Activated CD4-positive, alpha-beta T cell treated with anti-CD3 and anti-CD28 coated beads for 36 hours (primary cell): ENCODE results near the gene SYNDIG1. TPM values are rescaled to one million over a fixed set of nuclear protein-coding genes. Genes with fewer than 3 reads are reported as not detected.

Experiments used
- ATAC-seq: fragments of 200-7000 bp; cut with Tn5 transposase; one replicate; pipeline ENCODE4 v1.10.0; 2021; ENCODE audit warnings: mild to moderate bottlenecking, moderate library complexity
- CTCF ChIA-PET: fragments of 350-600 bp; sonication (Branson Sonifier 250); formaldehyde crosslinking; loops from one replicate; lab custom pipeline; 2021; ENCODE audit warnings: antibody characterized with exemption; lab: Charles Lee
- POLR2A ChIA-PET: fragments of 350-600 bp; sonication (Branson Sonifier 250); formaldehyde crosslinking; loops from one replicate; lab custom pipeline; 2021; ENCODE audit warnings: antibody characterized with exemption, inconsistent platforms; lab: Charles Lee
- DNase-seq: peaks from one replicate; pipeline ENCODE4 v3.0.0-alpha.2; 2020
- H3K27ac Mint-ChIP-seq: one replicate; pipeline ENCODE4 v1.8.0; 2021; ENCODE audit warnings: mixed read lengths
- H3K27me3 Mint-ChIP-seq: one replicate; pipeline ENCODE4 v1.8.0; 2021; ENCODE audit warnings: mixed read lengths
- H3K36me3 Mint-ChIP-seq: one replicate; pipeline ENCODE4 v1.8.0; 2021; ENCODE audit warnings: low read depth, mixed read lengths
- H3K4me1 Mint-ChIP-seq: one replicate; pipeline ENCODE4 v1.8.0; 2021; ENCODE audit warnings: mixed read lengths
- H3K4me3 Mint-ChIP-seq: one replicate; pipeline ENCODE4 v1.8.0; 2021; ENCODE audit warnings: mild to moderate bottlenecking, moderate library complexity, mixed read lengths
- H3K9me3 Mint-ChIP-seq: one replicate; pipeline ENCODE4 v1.8.0; 2021; ENCODE audit warnings: low read depth, mixed read lengths
- intact Hi-C, 2 experiments: fragments of 100-400 bp; cut with DNase I in 1 of 2; cut with micrococcal nuclease in 1 of 2; formaldehyde crosslinking; loops; one replicate each; pipeline versions ENCODE4 v1.14.2 to v1.15.1; 2022 to 2024; cut with DNase I, micrococcal nuclease
- total RNA-seq, 2 experiments: library from RNA; stranded (reverse); gene quantifications; one replicate each; pipeline ENCODE4 v1.2.3, GENCODE V29; 2021

The SYNDIG1 gene
- total RNA-seq, result not detected

DNA sequence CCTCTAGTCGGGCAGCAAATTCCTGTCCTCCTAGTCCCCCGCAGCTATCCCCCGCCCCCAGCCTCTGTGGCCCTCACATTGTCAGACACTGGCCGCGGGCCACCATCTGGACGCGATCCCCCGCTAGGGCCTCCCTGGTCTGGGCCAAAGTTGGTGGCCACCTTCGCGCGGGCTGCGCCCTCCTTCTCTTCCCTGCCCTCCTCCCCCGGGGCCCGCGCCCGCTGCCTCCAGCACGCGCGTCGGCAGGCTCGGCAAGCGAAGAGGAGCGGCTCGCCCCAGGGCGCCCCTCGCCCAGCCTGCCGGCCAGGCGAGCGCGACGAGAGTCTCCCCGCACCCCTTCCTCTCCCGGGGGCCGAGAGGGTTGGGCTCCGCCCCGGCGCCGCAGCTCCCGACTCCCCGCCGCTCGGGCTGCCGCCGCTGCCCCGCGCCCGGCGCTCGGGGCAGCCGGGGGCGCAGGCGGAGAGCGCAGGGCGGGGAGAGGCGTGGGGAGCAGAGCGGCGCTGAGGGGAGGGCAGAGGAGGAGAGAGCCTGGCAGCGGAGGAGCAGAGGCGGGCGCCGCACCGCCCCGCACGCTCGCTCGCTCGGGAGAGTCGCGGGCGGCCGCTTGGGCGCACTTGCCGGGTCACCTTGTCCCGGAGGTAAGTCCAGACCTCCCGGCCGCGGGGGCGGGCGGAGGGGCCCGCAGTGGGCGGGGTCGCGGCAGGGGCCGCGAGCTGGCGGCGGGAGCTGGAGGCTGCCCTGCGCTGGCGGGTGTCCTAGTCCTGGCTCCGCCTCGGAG lies at the start of gene SYNDIG1:
Gene SYNDIG1 (plus strand): TSS at position 514 of the 778 bp plus-strand sequence. CDS start 73,469 bp downstream, outside the sequence.
- Mint-ChIP-seq H3K36me3 (no peaks in the 10 kb centered on the region), H3K27me3 (peaks cover 27% of the 10 kb centered on the region), H3K4me1 (peaks cover 12% of the 10 kb centered on the region), H3K4me3 (peak within 1 kb of the TSS; percentile 46), H3K9me3 (no peaks in the 10 kb centered on the region), H3K27ac (no peak within 1 kb of the TSS)
- no peak for ATAC-seq
- ChIA-PET POLR2A (no interaction called here), CTCF (no interaction called here)
- DNase-seq, result peak; percentile 35
- intact Hi-C loops, result no loop called here

GRCh38 chr20:24419786-24420185 lies 49.6 kb upstream of the SYNDIG1 start:
- peaks cover 10% of the 10 kb centered on the region for H3K9me3 Mint-ChIP-seq
- no peak overlapping the region for H3K4me3 Mint-ChIP-seq
- no peak overlapping the region for H3K27ac Mint-ChIP-seq
- no peaks in the 10 kb centered on the region for H3K4me1 Mint-ChIP-seq
- intact Hi-C loops, result no loop called here
- no peaks in the 10 kb centered on the region for H3K36me3 Mint-ChIP-seq
- H3K27me3 Mint-ChIP-seq, result no peaks in the 10 kb centered on the region
- POLR2A ChIA-PET, result no interaction called here
- DNase-seq (no peak), ATAC-seq (no peak)
- CTCF ChIA-PET, result no interaction called here

- POLR2A ChIA-PET, result no interaction called here
- peaks cover 5% of the 10 kb centered on the region for H3K9me3 Mint-ChIP-seq
- no peak overlapping the region for H3K27ac Mint-ChIP-seq
- no peak for ATAC-seq
- H3K4me1 Mint-ChIP-seq, result no peaks in the 10 kb centered on the region
- intact Hi-C loops, result no loop called here
- CTCF ChIA-PET, result no interaction called here
- H3K4me3 Mint-ChIP-seq, result no peak overlapping the region
- DNase-seq, result no peak
- H3K36me3 Mint-ChIP-seq, result no peaks in the 10 kb centered on the region
- H3K27me3 Mint-ChIP-seq, result no peaks in the 10 kb centered on the region
Observed at GRCh38 chr20:24420567-24420966, 48.9 kb upstream of the SYNDIG1 start.

GRCh38 chr20:24421071-24421470 lies 48.4 kb upstream of the SYNDIG1 start:
- Mint-ChIP-seq H3K27ac (no peak overlapping the region), H3K27me3 (peaks cover 2% of the 10 kb centered on the region), H3K4me3 (no peak overlapping the region), H3K9me3 (peaks cover under 1% of the 10 kb centered on the region), H3K4me1 (no peaks in the 10 kb centered on the region), H3K36me3 (no peaks in the 10 kb centered on the region)
- CTCF ChIA-PET, result no interaction called here
- POLR2A ChIA-PET, result no interaction called here
- DNase-seq, result no peak
- ATAC-seq, result no peak
- intact Hi-C loops, result no loop called here

DNA sequence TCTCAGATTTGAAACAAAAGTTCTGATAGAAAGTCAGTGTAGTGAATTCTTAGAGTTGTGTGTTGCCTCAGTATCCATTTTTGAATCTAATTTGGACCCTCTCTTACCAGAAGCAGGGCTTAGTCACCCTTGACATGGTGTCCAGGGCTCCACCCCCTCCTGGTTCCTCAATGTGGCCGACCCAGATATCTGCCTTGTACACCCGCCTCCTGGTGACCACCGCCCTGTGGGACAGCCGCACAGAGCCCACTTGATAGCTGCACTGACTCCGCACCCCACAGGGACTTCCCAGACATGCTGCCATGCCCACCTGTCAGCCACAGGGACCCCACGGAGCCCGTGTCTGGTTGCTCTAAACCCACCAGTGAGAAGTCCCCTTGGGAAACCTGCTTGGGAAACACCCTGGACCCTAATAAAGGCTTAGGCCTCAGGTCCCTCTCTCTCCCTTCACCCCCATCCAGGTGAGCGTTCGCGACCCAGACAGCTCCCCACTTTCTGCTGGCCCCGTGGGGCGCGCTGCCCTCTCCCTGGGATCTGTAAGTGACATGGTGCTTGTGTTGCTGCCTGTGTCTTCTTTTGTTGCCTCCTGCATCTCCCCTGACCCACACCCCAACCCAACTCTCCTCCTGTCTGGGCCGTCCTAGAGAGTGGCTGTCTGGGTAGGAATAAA lies 47.2 kb upstream of the SYNDIG1 start:
- ChIA-PET POLR2A (no interaction called here), CTCF (no interaction called here)
- ATAC-seq (no peak), DNase-seq (no peak)
- H3K9me3 Mint-ChIP-seq, result no peaks in the 10 kb centered on the region
- intact Hi-C loops, result no loop called here
- no peak overlapping the region for H3K4me3 Mint-ChIP-seq
- H3K4me1 Mint-ChIP-seq, result no peaks in the 10 kb centered on the region
- no peaks in the 10 kb centered on the region for H3K36me3 Mint-ChIP-seq
- H3K27me3 Mint-ChIP-seq, result peaks cover 2% of the 10 kb centered on the region
- no peak overlapping the region for H3K27ac Mint-ChIP-seq

GRCh38 chr20:24423390-24424313 lies 45.8 kb upstream of the SYNDIG1 start:
- no peak for ATAC-seq
- POLR2A ChIA-PET, result no interaction called here
- H3K27ac Mint-ChIP-seq, result no peak overlapping the region
- H3K4me3 Mint-ChIP-seq, result no peak overlapping the region
- peaks cover 4% of the 10 kb centered on the region for H3K27me3 Mint-ChIP-seq
- CTCF ChIA-PET, result interaction anchor here (0.7 kb wide), 2 partner anchors 22 to 381 kb away, joined by 3 to 4 read pairs; no protein-coding TSS in a partner anchor
- no peaks in the 10 kb centered on the region for H3K4me1 Mint-ChIP-seq
- H3K36me3 Mint-ChIP-seq, result peaks cover 2% of the 10 kb centered on the region
- intact Hi-C loops, result no loop called here
- H3K9me3 Mint-ChIP-seq, result peaks cover 3% of the 10 kb centered on the region
- DNase-seq, result no peak

GRCh38 chr20:24425523-24426135 lies 43.8 kb upstream of the SYNDIG1 start:
- POLR2A ChIA-PET, result no interaction called here
- ATAC-seq (no peak), DNase-seq (no peak)
- H3K4me1 Mint-ChIP-seq, result no peaks in the 10 kb centered on the region
- H3K36me3 Mint-ChIP-seq, result peaks cover 2% of the 10 kb centered on the region
- H3K27me3 Mint-ChIP-seq, result peaks cover 6% of the 10 kb centered on the region
- H3K4me3 Mint-ChIP-seq, result no peak overlapping the region
- H3K9me3 Mint-ChIP-seq, result peaks cover 3% of the 10 kb centered on the region
- no peak overlapping the region for H3K27ac Mint-ChIP-seq
- intact Hi-C loops, result no loop called here
- CTCF ChIA-PET, result interaction anchor here (0.7 kb wide), 1 partner anchor 220 kb away, joined by 3 read pairs; no protein-coding TSS in a partner anchor

- Mint-ChIP-seq H3K27me3 (peaks cover 4% of the 10 kb centered on the region), H3K27ac (no peak overlapping the region), H3K36me3 (peaks cover 2% of the 10 kb centered on the region), H3K9me3 (peaks cover 3% of the 10 kb centered on the region), H3K4me3 (no peak overlapping the region), H3K4me1 (no peaks in the 10 kb centered on the region)
- DNase-seq (no peak), ATAC-seq (no peak)
- intact Hi-C loops, result no loop called here
- POLR2A ChIA-PET, result no interaction called here
- CTCF ChIA-PET, result no interaction called here
Observed at GRCh38 chr20:24431279-24432045, 38.0 kb upstream of the SYNDIG1 start.

DNA sequence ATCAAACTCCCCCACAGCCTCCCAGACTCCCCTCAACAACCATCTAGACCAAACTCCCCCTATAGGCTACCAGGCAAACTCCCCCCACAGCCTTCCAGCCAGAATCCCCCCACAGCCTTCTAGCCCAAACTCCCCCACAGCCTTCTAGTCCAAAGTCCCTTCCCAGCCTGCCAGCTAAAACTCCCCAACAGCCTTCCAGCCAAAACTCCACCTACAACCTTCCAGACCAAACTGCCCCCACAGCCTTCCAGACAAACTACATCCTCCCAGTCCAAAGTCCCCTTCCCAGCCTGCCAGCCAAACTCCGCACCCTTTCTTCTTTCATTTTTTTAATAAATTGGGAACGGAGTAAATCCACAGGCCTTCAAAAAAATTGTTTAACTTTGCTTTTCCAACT lies 37.4 kb upstream of the SYNDIG1 start:
- no peak overlapping the region for H3K4me3 Mint-ChIP-seq

GRCh38 chr20:24436160-24436559 lies 33.3 kb upstream of the SYNDIG1 start:
- no peak overlapping the region for H3K4me3 Mint-ChIP-seq
- POLR2A ChIA-PET, result no interaction called here

More for the DNA sequence above, 37.4 kb upstream of the SYNDIG1 start:
- H3K4me1 Mint-ChIP-seq, result no peaks in the 10 kb centered on the region
- H3K36me3 Mint-ChIP-seq, result peaks cover 2% of the 10 kb centered on the region
- intact Hi-C loops, result no loop called here
- no peak overlapping the region for H3K27ac Mint-ChIP-seq
- no peak for ATAC-seq
- H3K9me3 Mint-ChIP-seq, result peaks cover 3% of the 10 kb centered on the region
- ChIA-PET CTCF (no interaction called here), POLR2A (no interaction called here)
- DNase-seq, result no peak
- peaks cover 4% of the 10 kb centered on the region for H3K27me3 Mint-ChIP-seq

More at GRCh38 chr20:24436160-24436559, 33.3 kb upstream of the SYNDIG1 start:
- Mint-ChIP-seq H3K27ac (no peak overlapping the region), H3K27me3 (no peaks in the 10 kb centered on the region), H3K4me1 (no peaks in the 10 kb centered on the region), H3K9me3 (no peaks in the 10 kb centered on the region), H3K36me3 (no peaks in the 10 kb centered on the region)
- DNase-seq (no peak), ATAC-seq (no peak)
- CTCF ChIA-PET, result no interaction called here
- intact Hi-C loops, result no loop called here
